ENCODE data around the gene AEBP2. TPM values are rescaled to one million over a fixed set of nuclear protein-coding genes. Genes with fewer than 3 reads are reported as not detected.
"Not testable (repeated sequence)": the region's sequence is repeated elsewhere in the genome, so short reads cannot be mapped to it uniquely, and the experiment has no call there.

The AEBP2 gene
- total RNA-seq, 1 donor = 17.9 TPM

GRCh38 chr12:19465711-19466110 lies 26.4 kb downstream of the AEBP2 start:
- no peak overlapping the region for H3K4me3 ChIP-seq (ENCODE audit: low read depth, low read length)
- DNase-seq (ENCODE audit: low read depth) = no peak
- TF ChIP-seq CTCF (IDR thresholded peaks at IDR 0.05; ENCODE audit: insufficient read depth, low read length) = no peak

GRCh38 chr12:19474147-19474546 lies 34.9 kb downstream of the AEBP2 start:
- TF ChIP-seq CTCF (IDR thresholded peaks at IDR 0.05; ENCODE audit: insufficient read depth, low read length) = no peak
- H3K4me3 ChIP-seq (ENCODE audit: low read depth, low read length) = no peak overlapping the region
- peak; percentile 45 for DNase-seq (ENCODE audit: low read depth)

GRCh38 chr12:19475884-19476505 lies 36.7 kb downstream of the AEBP2 start:
- DNase-seq (ENCODE audit: low read depth) = peak; percentile 8
- not testable (repeated sequence) for H3K4me3 ChIP-seq (ENCODE audit: low read depth, low read length)

- no peak overlapping the region for H3K4me3 ChIP-seq (ENCODE audit: low read depth, low read length)
- no peak for DNase-seq (ENCODE audit: low read depth)
- no peak for TF ChIP-seq CTCF (IDR thresholded peaks at IDR 0.05; ENCODE audit: insufficient read depth, low read length)
Observed at GRCh38 chr12:19477071-19477470, 37.8 kb downstream of the AEBP2 start.

- no peak overlapping the region for H3K4me3 ChIP-seq (ENCODE audit: low read depth, low read length)
- DNase-seq (ENCODE audit: low read depth) = no peak
- no peak for TF ChIP-seq CTCF (IDR thresholded peaks at IDR 0.05; ENCODE audit: insufficient read depth, low read length)
Observed at GRCh38 chr12:19480459-19480858, 41.2 kb downstream of the AEBP2 start.

GRCh38 chr12:19482036-19482435 lies 42.7 kb downstream of the AEBP2 start:
- TF ChIP-seq CTCF (IDR thresholded peaks at IDR 0.05; ENCODE audit: insufficient read depth, low read length) = no peak
- H3K4me3 ChIP-seq (ENCODE audit: low read depth, low read length) = no peak overlapping the region
- no peak for DNase-seq (ENCODE audit: low read depth)

GRCh38 chr12:19482551-19483109 lies 43.3 kb downstream of the AEBP2 start:
- no peak overlapping the region for H3K4me3 ChIP-seq (ENCODE audit: low read depth, low read length)
- no peak for TF ChIP-seq CTCF (IDR thresholded peaks at IDR 0.05; ENCODE audit: insufficient read depth, low read length)
- no peak for DNase-seq (ENCODE audit: low read depth)
